DMS53 (cell line): Measurements from ENCODE around the gene CAMK2D.
"Not testable (repeated sequence)": the region's sequence is repeated elsewhere in the genome, so short reads cannot be mapped to it uniquely, and the experiment has no call there.

Experiments
- DNase-seq: peaks from one replicate; lab custom pipeline; 2025; lab: John Stamatoyannopoulos, UW

Gene CAMK2D

GRCh38 chr4:113730467-113731216 is 30.9 kb downstream of the CAMK2D start:
- DNase-seq: no peak

GRCh38 chr4:113727802-113728201 is 33.7 kb downstream of the CAMK2D start:
- no peak for DNase-seq

GRCh38 chr4:113725963-113726362 is 35.6 kb downstream of the CAMK2D start:
- no peak for DNase-seq

GRCh38 chr4:113718252-113718651 is 43.3 kb downstream of the CAMK2D start:
- no peak for DNase-seq

GRCh38 chr4:113711883-113712662 is 49.5 kb downstream of the CAMK2D start:
- DNase-seq: no peak

- DNase-seq: peak; percentile 34
Measured at GRCh38 chr4:113708250-113708649, 53.3 kb downstream of the CAMK2D start.

GRCh38 chr4:113707048-113707447 is 54.5 kb downstream of the CAMK2D start:
- no peak for DNase-seq

- not testable (repeated sequence) for DNase-seq
Measured at GRCh38 chr4:113705097-113705496, 56.4 kb downstream of the CAMK2D start.

GRCh38 chr4:113702596-113702995 is 58.9 kb downstream of the CAMK2D start:
- DNase-seq: peak; percentile 6

- no peak for DNase-seq
Measured at GRCh38 chr4:113701169-113701568, 60.4 kb downstream of the CAMK2D start.

GRCh38 chr4:113700602-113701150 is 60.9 kb downstream of the CAMK2D start:
- DNase-seq: no peak

- no peak for DNase-seq
Measured at GRCh38 chr4:113699772-113700171, 61.8 kb downstream of the CAMK2D start.

- no peak for DNase-seq
Measured at GRCh38 chr4:113697429-113697828, 64.1 kb downstream of the CAMK2D start.

- DNase-seq: no peak
Measured at GRCh38 chr4:113695328-113696169, 66.0 kb downstream of the CAMK2D start.

GRCh38 chr4:113694008-113694407 is 67.5 kb downstream of the CAMK2D start:
- no peak for DNase-seq

- DNase-seq: no peak
Measured at GRCh38 chr4:113692809-113693411, 68.6 kb downstream of the CAMK2D start.

GRCh38 chr4:113691676-113692075 is 69.9 kb downstream of the CAMK2D start:
- no peak for DNase-seq

- DNase-seq: no peak
Measured at GRCh38 chr4:113689394-113689793, 72.1 kb downstream of the CAMK2D start.

- peak; percentile 25 for DNase-seq
Measured at GRCh38 chr4:113687067-113687718, 74.3 kb downstream of the CAMK2D start.

- not testable (repeated sequence) for DNase-seq
Measured at GRCh38 chr4:113685157-113685556, 76.4 kb downstream of the CAMK2D start.

- DNase-seq: peak; percentile 90
Measured at GRCh38 chr4:113684534-113685091, 76.9 kb downstream of the CAMK2D start.
